ENCODE data around the gene LRRC36. TPM values are rescaled to one million over a fixed set of nuclear protein-coding genes. Genes with fewer than 3 reads are reported as not detected.

LRRC36 gene
- total RNA-seq, 1 experiment from 2014 or later = not detected

GRCh38 chr16:67406111-67406971 lies 79.7 kb downstream of the LRRC36 start:
- POLR2A ChIA-PET (ENCODE audit: unreplicated experiment) = no interaction called here
- peaks cover 34% of the 10 kb centered on the region for H3K4me1 ChIP-seq (replicated peaks; ENCODE audit: insufficient read depth)
- DNase-seq = no peak
- CTCF ChIA-PET = interaction anchor here (0.5 to 0.6 kb wide), 3 partner anchors 12 to 60 kb away, joined by 3 to 11 read pairs (median 3); no protein-coding TSS in a partner anchor
- H3K27ac ChIP-seq = peak overlapping the region; percentile 86; the same call in 1 of the 2 replicates
- no peaks in the 10 kb centered on the region for H3K9me3 ChIP-seq (ENCODE audit: insufficient read depth, low read depth)
- no peaks in the 10 kb centered on the region for H3K36me3 ChIP-seq (ENCODE audit: low read depth)
- no peak overlapping the region for H3K4me3 ChIP-seq
- H3K4me2 ChIP-seq = no peak overlapping the region
- intact Hi-C loops (cut with micrococcal nuclease; ENCODE audit: unreplicated experiment) = no loop called here
- H2AFZ ChIP-seq = no peak overlapping the region
- no peaks in the 10 kb centered on the region for H3K9me2 ChIP-seq (ENCODE audit: insufficient read depth)
- no TSS peak for BruUV-seq (replicated peaks)
- TF ChIP-seq EZH2 (IDR thresholded peaks at IDR 0.05; ENCODE audit: low read depth) = no peak
- TF ChIP-seq, protein P1, sequence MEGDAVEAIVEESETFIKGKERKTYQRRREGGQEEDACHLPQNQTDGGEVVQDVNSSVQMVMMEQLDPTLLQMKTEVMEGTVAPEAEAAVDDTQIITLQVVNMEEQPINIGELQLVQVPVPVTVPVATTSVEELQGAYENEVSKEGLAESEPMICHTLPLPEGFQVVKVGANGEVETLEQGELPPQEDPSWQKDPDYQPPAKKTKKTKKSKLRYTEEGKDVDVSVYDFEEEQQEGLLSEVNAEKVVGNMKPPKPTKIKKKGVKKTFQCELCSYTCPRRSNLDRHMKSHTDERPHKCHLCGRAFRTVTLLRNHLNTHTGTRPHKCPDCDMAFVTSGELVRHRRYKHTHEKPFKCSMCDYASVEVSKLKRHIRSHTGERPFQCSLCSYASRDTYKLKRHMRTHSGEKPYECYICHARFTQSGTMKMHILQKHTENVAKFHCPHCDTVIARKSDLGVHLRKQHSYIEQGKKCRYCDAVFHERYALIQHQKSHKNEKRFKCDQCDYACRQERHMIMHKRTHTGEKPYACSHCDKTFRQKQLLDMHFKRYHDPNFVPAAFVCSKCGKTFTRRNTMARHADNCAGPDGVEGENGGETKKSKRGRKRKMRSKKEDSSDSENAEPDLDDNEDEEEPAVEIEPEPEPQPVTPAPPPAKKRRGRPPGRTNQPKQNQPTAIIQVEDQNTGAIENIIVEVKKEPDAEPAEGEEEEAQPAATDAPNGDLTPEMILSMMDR (conservative IDR thresholded peaks at IDR 0.05) = no peak
- no peaks in the 10 kb centered on the region for H3K79me2 ChIP-seq (ENCODE audit: low read depth)
- no peaks in the 10 kb centered on the region for H4K20me1 ChIP-seq (ENCODE audit: insufficient read depth)
- no peaks in the 10 kb centered on the region for H3K27me3 ChIP-seq (ENCODE audit: insufficient read depth, low read depth)
- H3F3A ChIP-seq (ENCODE audit: insufficient read depth, low read depth) = peaks cover 18% of the 10 kb centered on the region; the same call in 1 of the 2 replicates

DNA sequence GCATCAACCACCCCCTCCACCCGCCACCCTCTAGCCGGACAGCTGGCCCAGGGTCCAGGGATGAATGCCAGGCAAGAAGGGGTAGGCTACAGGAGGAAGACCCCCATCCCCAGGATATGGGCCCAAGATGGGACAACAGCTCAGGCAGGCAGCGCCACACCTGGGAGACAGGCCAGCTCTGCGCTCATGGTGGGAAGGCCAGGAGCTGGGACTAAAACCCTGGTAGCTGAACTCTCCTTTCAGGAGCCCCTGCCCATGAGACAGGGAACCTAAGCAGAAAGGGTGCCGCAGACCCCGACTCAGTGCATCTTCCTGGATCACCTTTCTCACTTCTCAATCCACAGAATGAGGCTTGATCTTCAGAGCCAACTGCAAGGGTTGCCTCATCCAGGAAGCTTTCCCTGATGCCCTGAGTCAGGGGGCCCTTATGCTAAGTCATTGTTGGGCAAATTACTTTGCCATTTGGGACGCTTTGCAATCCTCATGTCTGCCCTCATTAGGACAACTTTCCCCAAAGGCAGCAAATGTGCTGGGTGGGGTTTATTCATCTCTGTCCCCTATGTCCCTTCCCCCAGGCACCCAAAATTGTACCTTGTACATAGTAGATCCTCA lies 80.7 kb downstream of the LRRC36 start:
- Histone ChIP-seq H2AFZ (no peak overlapping the region), H3K4me3 (no peak overlapping the region), H4K20me1 (ENCODE audit: insufficient read depth) (no peaks in the 10 kb centered on the region), H3K36me3 (ENCODE audit: low read depth) (no peaks in the 10 kb centered on the region), H3K4me1 (replicated peaks; ENCODE audit: insufficient read depth) (peaks cover 36% of the 10 kb centered on the region), H3K9me3 (ENCODE audit: insufficient read depth, low read depth) (no peaks in the 10 kb centered on the region), H3F3A (ENCODE audit: insufficient read depth, low read depth) (peaks cover 18% of the 10 kb centered on the region; the same call in 1 of the 2 replicates), H3K79me2 (ENCODE audit: low read depth) (no peaks in the 10 kb centered on the region), H3K9me2 (ENCODE audit: insufficient read depth) (no peaks in the 10 kb centered on the region), H3K27ac (no peak overlapping the region), H3K27me3 (ENCODE audit: insufficient read depth, low read depth) (no peaks in the 10 kb centered on the region), H3K4me2 (no peak overlapping the region)
- POLR2A ChIA-PET (ENCODE audit: unreplicated experiment) = no interaction called here
- intact Hi-C loops (cut with micrococcal nuclease; ENCODE audit: unreplicated experiment) = no loop called here
- TF ChIP-seq EZH2 (IDR thresholded peaks at IDR 0.05; ENCODE audit: low read depth) = no peak
- TF ChIP-seq, protein P1 (conservative IDR thresholded peaks at IDR 0.05) = no peak
- BruUV-seq (replicated peaks) = no TSS peak
- CTCF ChIA-PET = interaction anchor here (0.6 kb wide), 1 partner anchor 61 kb away, joined by 3 read pairs; no protein-coding TSS in a partner anchor
- DNase-seq = no peak

GRCh38 chr16:67407788-67408452 lies 81.3 kb downstream of the LRRC36 start:
- intact Hi-C loops (cut with micrococcal nuclease; ENCODE audit: unreplicated experiment) = no loop called here
- Histone ChIP-seq H3K4me1 (replicated peaks; ENCODE audit: insufficient read depth) (peaks cover 36% of the 10 kb centered on the region), H3K27me3 (ENCODE audit: insufficient read depth, low read depth) (no peaks in the 10 kb centered on the region), H3K79me2 (ENCODE audit: low read depth) (no peaks in the 10 kb centered on the region), H3K4me3 (no peak overlapping the region), H3K27ac (no peak overlapping the region), H4K20me1 (ENCODE audit: insufficient read depth) (no peaks in the 10 kb centered on the region), H3K9me3 (ENCODE audit: insufficient read depth, low read depth) (no peaks in the 10 kb centered on the region), H2AFZ (no peak overlapping the region), H3K4me2 (no peak overlapping the region), H3F3A (ENCODE audit: insufficient read depth, low read depth) (peaks cover 18% of the 10 kb centered on the region; the same call in 1 of the 2 replicates), H3K9me2 (ENCODE audit: insufficient read depth) (no peaks in the 10 kb centered on the region), H3K36me3 (ENCODE audit: low read depth) (no peaks in the 10 kb centered on the region)
- TF ChIP-seq EZH2 (IDR thresholded peaks at IDR 0.05; ENCODE audit: low read depth) = no peak
- TF ChIP-seq, protein P1 (conservative IDR thresholded peaks at IDR 0.05) = no peak; the same call in 1 of the 2 replicates
- ChIA-PET POLR2A (ENCODE audit: unreplicated experiment) (interaction anchor here (0.6 to 0.7 kb wide), 3 partner anchors 14 to 154 kb away, joined by 3 to 6 read pairs (median 3); no protein-coding TSS in a partner anchor), CTCF (no interaction called here)
- no peak for DNase-seq
- BruUV-seq (replicated peaks) = no TSS peak
